NCI-H1417 (cell line): Measurements from ENCODE around the gene LNX1.

Experiments used
- DNase-seq, 3 experiments: peaks; one replicate each; lab custom pipeline; 2025; lab: John Stamatoyannopoulos, UW

LNX1 gene

GRCh38 chr4:53599632-53600031, 8.3 kb upstream of the LNX1 start:
- no peak for DNase-seq

GRCh38 chr4:53598901-53599300, 7.6 kb upstream of the LNX1 start:
- DNase-seq = no peak

GRCh38 chr4:53598483-53598882, 7.2 kb upstream of the LNX1 start:
- DNase-seq = no peak

DNA sequence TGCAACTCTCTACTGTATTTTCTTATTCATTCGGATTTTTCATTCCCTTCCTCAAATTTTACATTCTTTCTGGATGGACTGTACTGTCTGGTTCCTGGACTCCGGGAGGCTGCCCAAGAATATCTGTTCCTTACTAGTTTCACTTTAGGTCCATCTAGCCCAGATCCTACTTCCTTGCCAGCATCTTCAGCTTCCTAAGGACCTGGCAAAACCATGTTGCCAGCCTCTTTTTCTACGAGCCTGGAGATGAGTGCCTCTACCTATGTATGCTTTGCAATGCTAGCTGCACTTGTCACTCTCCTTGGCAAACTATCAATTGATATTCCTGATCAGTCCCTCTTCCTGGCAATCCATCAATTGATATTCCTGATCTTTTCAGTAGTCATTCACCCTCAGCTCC, 5.6 kb upstream of the LNX1 start:
- DNase-seq = no peak

GRCh38 chr4:53595834-53596233, 4.5 kb upstream of the LNX1 start:
- no peak for DNase-seq

DNA sequence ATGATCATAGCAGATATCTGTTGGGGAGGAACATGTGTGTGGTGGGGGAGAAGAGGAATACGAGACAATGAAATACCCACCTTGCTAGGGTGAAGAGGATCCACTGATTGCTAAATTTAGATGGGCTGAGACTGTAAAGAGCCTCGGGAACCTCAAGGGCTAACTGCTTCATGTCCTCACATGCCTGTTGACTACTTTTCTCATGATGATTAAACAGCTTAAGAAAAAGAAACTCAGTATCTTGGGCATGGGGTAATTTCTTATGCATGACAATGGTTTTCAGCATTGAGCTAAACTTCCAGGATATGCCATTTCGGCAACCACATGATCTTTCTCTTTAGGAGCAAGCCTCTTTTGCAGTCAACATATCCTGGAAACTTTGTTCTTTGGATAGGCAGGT, 3.9 kb upstream of the LNX1 start:
- DNase-seq = no peak

DNA sequence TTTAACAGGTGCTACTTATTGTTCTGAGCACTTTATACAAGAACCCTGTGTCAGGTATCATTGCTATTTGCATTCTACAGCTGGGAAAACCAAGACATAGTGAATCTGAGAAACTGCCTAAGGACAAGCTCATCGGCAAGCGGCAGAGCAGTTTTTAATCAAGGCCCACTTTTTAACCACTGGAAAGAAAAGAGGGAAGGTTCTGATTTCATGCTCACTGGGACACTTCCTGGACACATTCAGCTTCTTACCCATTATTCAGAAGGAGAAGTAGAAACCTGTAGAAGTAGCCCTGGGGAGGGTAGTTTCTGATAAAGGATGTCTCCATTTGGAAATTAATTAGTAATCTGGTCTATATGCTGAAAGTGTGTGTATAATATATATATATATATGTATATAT, 2.5 kb upstream of the LNX1 start:
- peak in 1 of 3 experiments; percentile 31 for DNase-seq

- peak in 2 of 3 experiments; percentile 73 to 88 for DNase-seq
Observed at GRCh38 chr4:53592686-53593501, 1.6 kb upstream of the LNX1 start.

- DNase-seq = peak in 2 of 3 experiments; percentile 36 to 63
Observed at GRCh38 chr4:53592122-53592521, 836 bp upstream of the LNX1 start.

- no peak for DNase-seq
Observed at GRCh38 chr4:53590187-53590586, 1.1 kb downstream of the LNX1 start.

DNA sequence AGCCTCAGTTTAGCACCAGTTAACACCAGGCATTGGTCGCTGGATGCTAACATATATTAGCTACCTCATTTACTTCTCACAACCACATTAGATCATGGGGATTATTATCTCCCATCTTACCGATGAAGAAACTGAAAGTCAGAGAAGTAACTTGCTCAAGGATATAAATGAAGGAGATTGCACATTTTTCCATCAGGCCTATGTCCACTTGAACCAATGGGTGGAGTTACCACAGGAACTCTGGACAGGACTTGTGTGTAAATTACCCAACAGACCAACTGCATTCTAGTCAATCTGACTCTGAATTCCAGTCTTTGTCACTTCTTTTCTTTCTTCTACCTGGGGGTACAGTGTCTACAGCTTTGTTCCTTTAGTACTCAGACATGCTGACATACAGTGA, 1.8 kb downstream of the LNX1 start:
- no peak for DNase-seq

DNA sequence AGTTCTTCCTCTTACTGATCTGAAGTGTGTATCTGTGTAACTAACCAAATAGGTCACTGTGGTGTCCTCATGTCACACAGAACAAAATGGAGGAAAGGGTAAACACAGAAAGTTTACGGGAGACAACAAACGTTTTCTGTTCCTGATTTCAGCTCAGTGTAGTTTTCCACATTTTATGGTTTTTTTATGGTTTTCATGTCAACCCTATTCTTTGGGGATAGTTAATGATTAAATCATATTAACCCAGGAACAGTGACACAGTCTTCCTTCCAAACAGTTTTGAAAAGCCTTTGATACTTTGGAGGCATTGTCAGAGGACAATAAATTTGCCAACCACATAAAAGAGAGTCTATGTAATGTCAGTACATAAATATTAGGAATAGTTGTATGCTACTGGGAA, 4.2 kb downstream of the LNX1 start:
- DNase-seq = no peak

GRCh38 chr4:53586121-53586816, 5.0 kb downstream of the LNX1 start:
- no peak for DNase-seq

DNA sequence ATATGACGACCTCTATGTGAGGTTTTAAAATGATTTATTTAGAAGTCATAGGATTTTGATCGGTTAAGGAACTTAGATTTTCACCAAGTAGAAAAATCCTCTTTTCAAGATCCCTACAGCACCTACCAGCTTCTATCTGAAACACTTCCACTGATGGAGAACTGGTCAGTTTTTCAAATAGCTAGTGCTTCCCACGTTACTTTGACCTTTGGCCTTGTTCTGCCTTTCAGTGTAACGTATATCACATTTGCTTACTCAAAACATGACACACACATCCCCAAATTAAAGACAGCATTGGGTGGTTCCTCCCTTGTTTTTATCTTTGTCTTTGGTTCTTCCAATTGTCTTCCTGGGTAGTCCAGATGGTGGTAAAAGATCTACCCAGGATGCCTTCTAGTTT, 6.6 kb downstream of the LNX1 start:
- no peak for DNase-seq

DNA sequence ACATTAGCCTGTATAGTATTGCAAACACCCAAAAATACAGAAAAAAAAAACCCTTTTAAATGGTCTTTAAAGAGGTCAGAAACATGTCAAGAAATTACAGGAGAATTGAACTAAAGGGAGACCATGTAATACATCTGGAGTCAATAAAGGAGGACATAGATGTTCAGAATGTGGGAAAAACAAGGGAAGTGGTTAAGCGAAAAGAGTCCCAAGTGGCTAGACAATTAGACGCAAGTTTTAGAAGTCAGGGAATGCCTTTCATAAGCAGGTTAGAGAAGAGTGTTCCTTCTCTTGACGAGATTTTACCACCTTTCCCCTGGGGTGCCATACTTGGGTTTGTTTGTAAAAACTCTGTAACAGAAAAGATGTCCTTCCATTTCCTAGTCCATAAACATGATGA, 7.8 kb downstream of the LNX1 start:
- DNase-seq = no peak

GRCh38 chr4:53582194-53582593, 9.1 kb downstream of the LNX1 start:
- DNase-seq = no peak

- DNase-seq = no peak
Observed at GRCh38 chr4:53580274-53580673, 11.0 kb downstream of the LNX1 start.

- no peak for DNase-seq
Observed at GRCh38 chr4:53579826-53580225, 11.5 kb downstream of the LNX1 start.

DNA sequence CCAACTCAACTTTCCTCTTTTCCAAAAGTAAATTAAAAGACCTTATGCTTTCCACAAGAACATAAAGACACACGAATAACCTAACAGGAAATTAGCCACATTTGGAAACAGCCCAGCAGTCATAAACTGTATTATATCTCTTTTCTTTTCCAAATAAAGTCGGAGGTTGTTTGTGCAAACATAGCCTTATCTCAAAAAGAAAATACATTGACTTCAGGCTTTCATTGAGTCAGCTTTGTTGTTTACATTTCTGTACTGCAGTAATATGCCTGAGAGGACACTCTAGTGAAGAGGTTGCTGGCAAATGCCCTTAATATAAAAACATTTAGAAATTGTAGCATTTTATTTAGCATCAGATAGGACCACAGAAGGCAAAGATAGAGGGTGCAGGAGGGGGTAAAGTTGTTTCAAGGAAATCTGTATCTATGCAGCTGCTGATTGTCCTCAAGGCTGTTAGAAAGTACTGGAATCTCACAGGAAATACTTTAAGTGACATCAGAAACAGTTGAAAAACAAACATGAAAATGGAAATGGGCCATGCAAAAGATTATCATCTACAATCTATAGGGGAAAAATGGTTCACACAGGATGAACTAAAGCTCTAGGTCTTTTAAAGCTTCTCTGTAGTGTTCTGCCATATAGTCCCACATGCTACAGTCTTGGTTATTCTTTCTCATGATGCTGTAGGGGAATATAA, 14.5 kb downstream of the LNX1 start:
- no peak for DNase-seq

DNA sequence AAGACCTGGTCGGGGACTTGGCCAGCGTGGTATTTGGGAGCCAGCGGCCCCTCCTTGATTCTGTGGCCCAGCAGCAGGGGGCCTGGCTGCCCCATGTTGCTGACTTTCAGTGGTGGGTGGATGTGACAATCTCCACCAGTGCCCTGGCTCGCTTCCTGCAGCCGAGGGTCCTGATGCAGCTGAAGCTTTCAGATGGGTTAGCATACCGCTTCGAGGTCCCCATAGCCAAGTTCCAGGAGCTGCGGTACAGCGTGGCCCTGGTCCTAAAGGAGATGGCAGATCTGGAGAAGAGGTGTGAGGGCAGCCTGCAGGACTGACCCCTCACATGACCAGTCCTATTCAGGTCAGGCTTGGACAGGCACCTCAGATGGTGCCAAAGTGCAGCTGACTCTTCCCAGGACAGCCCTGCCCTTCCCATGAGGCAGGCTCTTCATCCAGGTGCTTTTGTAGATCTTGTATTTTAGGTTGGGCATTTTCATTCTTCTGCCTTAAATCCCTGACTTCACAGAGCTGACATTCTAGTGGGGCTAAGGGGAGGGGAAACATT, 15.1 kb downstream of the LNX1 start:
- no peak for DNase-seq

GRCh38 chr4:53575552-53575951, 15.7 kb downstream of the LNX1 start:
- DNase-seq = no peak

GRCh38 chr4:53574528-53574927, 16.8 kb downstream of the LNX1 start:
- DNase-seq = no peak

DNA sequence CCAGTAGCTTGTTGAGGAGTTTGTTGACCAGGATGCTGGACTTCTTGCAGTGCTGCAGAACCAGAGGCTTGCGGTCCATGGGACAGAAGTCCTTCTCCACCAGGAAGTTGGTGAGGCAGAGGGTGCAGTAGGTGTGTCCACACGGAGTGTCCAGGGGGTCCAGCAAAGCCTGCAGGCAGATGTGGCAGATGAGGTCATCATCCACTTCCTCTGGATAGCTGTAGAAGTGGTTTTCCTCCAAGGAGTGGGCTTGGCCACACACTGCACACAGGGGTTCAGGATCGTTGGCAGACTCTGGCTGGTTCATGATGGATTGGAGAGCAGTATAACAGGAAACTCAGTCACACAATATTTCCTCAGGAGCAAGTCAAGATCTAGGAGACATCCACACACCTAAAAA, 17.6 kb downstream of the LNX1 start:
- DNase-seq = no peak
